ENCODE measurements around the gene KLB. TPM values are rescaled to one million over a fixed set of nuclear protein-coding genes. Genes with fewer than 3 reads are reported as not detected.

KLB gene
- total and polyA plus RNA-seq, 2 donors (not counting 1 experiment from before 2014, with no cell fraction given), result 0.09 TPM; not detected in 1

- H3K9ac ChIP-seq (ENCODE audit: low read length), result no peak overlapping the region
- H3K4me3 ChIP-seq (ENCODE audit: control extremely low read depth in 1 of 5, extremely low read depth in 1 of 5, insufficient read depth in 1 of 5, low read depth in 2 of 5, low read length in 4 of 5), result no peak overlapping the region
- no peaks in the 10 kb centered on the region for H4K20me1 ChIP-seq (ENCODE audit: control insufficient read depth, insufficient read depth, low read length, poor library complexity, severe bottlenecking)
- no peak for DNase-seq
- no peak overlapping the region for H3K4me2 ChIP-seq (replicated peaks; ENCODE audit: low read depth, low read length, poor library complexity, severe bottlenecking)
- no peaks in the 10 kb centered on the region for H3K9me3 ChIP-seq (ENCODE audit: control extremely low read depth in 1 of 3, control insufficient read depth in 2 of 3, insufficient read depth in 1 of 3, low read length in 2 of 3)
- H3K36me3 ChIP-seq (replicated peaks in 1 of 2; ENCODE audit: control extremely low read depth in 1 of 2, control insufficient read depth in 1 of 2, extremely low read depth in 1 of 2, insufficient read depth in 2 of 2, low read length in 1 of 2), result peaks cover 3 to 5% of the 10 kb centered on the region in 2 experiments
- CTCF ChIA-PET, result no interaction called here
- H3K27ac Mint-ChIP-seq, result no peak overlapping the region
- H3K4me3 Mint-ChIP-seq, result no peak overlapping the region
- no peak overlapping the region for H3K27ac ChIP-seq (ENCODE audit: low read length in 2 of 2)
- no peaks in the 10 kb centered on the region for H3K79me2 ChIP-seq (ENCODE audit: control insufficient read depth, insufficient read depth, low read length)
- peaks cover 4% of the 10 kb centered on the region for H3K4me1 Mint-ChIP-seq
- H3K27me3 Mint-ChIP-seq, result no peaks in the 10 kb centered on the region
- no peaks in the 10 kb centered on the region for H3K4me1 ChIP-seq (ENCODE audit: control insufficient read depth in 2 of 2, insufficient read depth in 2 of 2, low read length in 2 of 2)
- H3K27me3 ChIP-seq (replicated peaks in 1 of 4; ENCODE audit: control extremely low read depth in 1 of 4, control insufficient read depth in 3 of 4, insufficient read depth in 4 of 4, low read length in 3 of 4), result no peaks in the 10 kb centered on the region
- intact Hi-C loops (cut with micrococcal nuclease), result no loop called here
- no peak for ATAC-seq (ENCODE audit: low read depth)
- POLR2A ChIA-PET, result no interaction called here
- H3K9me3 Mint-ChIP-seq (ENCODE audit: insufficient read depth), result no peaks in the 10 kb centered on the region
- H2AFZ ChIP-seq (ENCODE audit: insufficient read depth, low read depth, low read length, poor library complexity, severe bottlenecking), result no peak overlapping the region
- WGBS (ENCODE audit: insufficient coverage), result 100% methylated on average over 1 of the region's 1 CpG
- TF ChIP-seq, protein P1, sequence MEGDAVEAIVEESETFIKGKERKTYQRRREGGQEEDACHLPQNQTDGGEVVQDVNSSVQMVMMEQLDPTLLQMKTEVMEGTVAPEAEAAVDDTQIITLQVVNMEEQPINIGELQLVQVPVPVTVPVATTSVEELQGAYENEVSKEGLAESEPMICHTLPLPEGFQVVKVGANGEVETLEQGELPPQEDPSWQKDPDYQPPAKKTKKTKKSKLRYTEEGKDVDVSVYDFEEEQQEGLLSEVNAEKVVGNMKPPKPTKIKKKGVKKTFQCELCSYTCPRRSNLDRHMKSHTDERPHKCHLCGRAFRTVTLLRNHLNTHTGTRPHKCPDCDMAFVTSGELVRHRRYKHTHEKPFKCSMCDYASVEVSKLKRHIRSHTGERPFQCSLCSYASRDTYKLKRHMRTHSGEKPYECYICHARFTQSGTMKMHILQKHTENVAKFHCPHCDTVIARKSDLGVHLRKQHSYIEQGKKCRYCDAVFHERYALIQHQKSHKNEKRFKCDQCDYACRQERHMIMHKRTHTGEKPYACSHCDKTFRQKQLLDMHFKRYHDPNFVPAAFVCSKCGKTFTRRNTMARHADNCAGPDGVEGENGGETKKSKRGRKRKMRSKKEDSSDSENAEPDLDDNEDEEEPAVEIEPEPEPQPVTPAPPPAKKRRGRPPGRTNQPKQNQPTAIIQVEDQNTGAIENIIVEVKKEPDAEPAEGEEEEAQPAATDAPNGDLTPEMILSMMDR (IDR thresholded peaks at IDR 0.05), result no peak
- TF ChIP-seq EZH2 (IDR thresholded peaks at IDR 0.05; ENCODE audit: borderline replicate concordance, insufficient read depth, low read depth, low read length, poor library complexity, severe bottlenecking), result no peak
Observed at GRCh38 chr4:39494354-39494753, 87.6 kb downstream of the KLB start.

DNA sequence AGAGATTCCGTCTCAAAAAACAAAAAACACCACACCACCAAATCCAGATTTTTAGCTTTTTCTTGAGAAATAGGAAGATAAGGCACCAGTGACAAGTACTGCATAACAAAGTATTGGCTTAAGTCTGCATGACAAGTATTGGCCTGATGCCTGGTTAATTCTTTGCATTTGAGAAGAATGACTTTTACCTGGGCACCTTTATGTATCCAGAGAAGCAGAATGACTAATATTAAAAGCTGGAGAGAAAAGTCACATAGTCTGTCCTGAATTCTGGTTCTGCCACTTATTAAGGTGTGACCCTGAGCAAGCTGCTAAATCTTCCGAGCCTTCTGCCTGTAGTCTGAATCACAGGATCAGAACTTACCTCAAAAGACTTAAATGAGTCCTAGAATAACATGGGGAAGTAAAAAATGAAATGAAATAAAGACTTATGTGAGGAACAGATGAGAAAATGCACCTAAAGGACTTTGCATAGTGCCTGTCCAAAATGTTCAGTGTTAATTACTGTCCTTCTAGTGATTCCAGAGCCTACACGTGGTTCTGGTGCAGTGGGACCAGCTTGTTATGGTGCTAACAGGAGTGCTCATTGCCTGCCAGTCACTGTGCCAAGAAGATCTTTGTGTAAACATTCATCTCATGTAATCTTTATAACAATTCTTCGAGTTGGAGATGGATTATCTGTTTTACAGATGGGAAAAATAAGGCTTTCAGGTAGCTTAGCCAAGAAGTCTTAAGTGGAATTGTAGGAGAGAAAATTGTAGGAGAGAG, 88.9 kb downstream of the KLB start:
- H3K27ac Mint-ChIP-seq, result no peak overlapping the region
- POLR2A ChIA-PET, result no interaction called here

More for the DNA sequence above, 88.9 kb downstream of the KLB start:
- ATAC-seq (ENCODE audit: low read depth) (no peak), DNase-seq (no peak)
- CTCF ChIA-PET, result interaction anchor here (0.5 kb wide), 1 partner anchor 541 kb away, joined by 4 read pairs; no protein-coding TSS in a partner anchor
- no CpG with 5 or more reads among the region's 4 CpGs for WGBS (ENCODE audit: insufficient coverage)
- intact Hi-C loops (cut with micrococcal nuclease), result no loop called here
- no peak overlapping the region for H3K4me3 Mint-ChIP-seq
- Histone ChIP-seq H3K27ac (ENCODE audit: low read length in 2 of 2) (no peak overlapping the region), H3K27me3 (replicated peaks in 1 of 4; ENCODE audit: control extremely low read depth in 1 of 4, control insufficient read depth in 3 of 4, insufficient read depth in 4 of 4, low read length in 3 of 4) (no peaks in the 10 kb centered on the region), H3K4me3 (ENCODE audit: control extremely low read depth in 1 of 5, extremely low read depth in 1 of 5, insufficient read depth in 1 of 5, low read depth in 2 of 5, low read length in 4 of 5) (no peak overlapping the region), H4K20me1 (ENCODE audit: control insufficient read depth, insufficient read depth, low read length, poor library complexity, severe bottlenecking) (no peaks in the 10 kb centered on the region), H3K4me2 (replicated peaks; ENCODE audit: low read depth, low read length, poor library complexity, severe bottlenecking) (no peak overlapping the region), H3K36me3 (replicated peaks in 1 of 2; ENCODE audit: control extremely low read depth in 1 of 2, control insufficient read depth in 1 of 2, extremely low read depth in 1 of 2, insufficient read depth in 2 of 2, low read length in 1 of 2) (peaks cover 3 to 7% of the 10 kb centered on the region in 2 experiments), H2AFZ (ENCODE audit: insufficient read depth, low read depth, low read length, poor library complexity, severe bottlenecking) (no peak overlapping the region), H3K9me3 (ENCODE audit: control extremely low read depth in 1 of 3, control insufficient read depth in 2 of 3, insufficient read depth in 1 of 3, low read length in 2 of 3) (no peaks in the 10 kb centered on the region), H3K79me2 (ENCODE audit: control insufficient read depth, insufficient read depth, low read length) (no peaks in the 10 kb centered on the region), H3K4me1 (ENCODE audit: control insufficient read depth in 2 of 2, insufficient read depth in 2 of 2, low read length in 2 of 2) (no peaks in the 10 kb centered on the region), H3K9ac (ENCODE audit: low read length) (no peak overlapping the region)
- H3K9me3 Mint-ChIP-seq (ENCODE audit: insufficient read depth), result no peaks in the 10 kb centered on the region
- no peak for TF ChIP-seq EZH2 (IDR thresholded peaks at IDR 0.05; ENCODE audit: borderline replicate concordance, insufficient read depth, low read depth, low read length, poor library complexity, severe bottlenecking)
- TF ChIP-seq, protein P1 (IDR thresholded peaks at IDR 0.05), result no peak
- H3K27me3 Mint-ChIP-seq, result no peaks in the 10 kb centered on the region
- H3K4me1 Mint-ChIP-seq, result peaks cover 4% of the 10 kb centered on the region

All from B cell (primary cell).